HEK293T (cell line): ENCODE data around the gene SLC12A7.

Experiments used
- BHLHE40 ChIP-seq: fragments of 450-650 bp; IDR thresholded peaks from 2 replicates; pipeline ENCODE4 v1.6.1; 2016; ENCODE audit warnings: mild to moderate bottlenecking, moderate library complexity, borderline replicate concordance
- FOXK2 ChIP-seq: fragments of 450-650 bp; IDR thresholded peaks from 2 replicates; pipeline ENCODE4 v1.6.1; 2016; ENCODE audit warnings: mild to moderate bottlenecking
- FOXM1 ChIP-seq: fragments of 450-650 bp; IDR thresholded peaks from 2 replicates; pipeline ENCODE4 v1.6.1; 2017; ENCODE audit warnings: mild to moderate bottlenecking, borderline replicate concordance
- HDGF ChIP-seq: fragments of 450-650 bp; IDR thresholded peaks from 2 replicates; pipeline ENCODE4 v1.6.1; 2017; ENCODE audit warnings: antibody characterized with exemption, borderline replicate concordance
- L3MBTL2 ChIP-seq: fragments of 450-650 bp; conservative IDR thresholded peaks from 2 replicates; pipeline ENCODE4 v1.6.1; 2016; ENCODE audit warnings: mild to moderate bottlenecking
- LEF1 ChIP-seq: fragments of 450-650 bp; IDR thresholded peaks from 2 replicates; pipeline ENCODE4 v1.6.1; 2017; ENCODE audit warnings: mild to moderate bottlenecking, borderline replicate concordance
- PKNOX1 ChIP-seq: fragments of 450-650 bp; IDR thresholded peaks from 2 replicates; pipeline ENCODE4 v1.6.1; 2016
- SP1 ChIP-seq: fragments of 450-650 bp; IDR thresholded peaks from 2 replicates; pipeline ENCODE4 v1.6.1; 2017
- SUZ12 ChIP-seq: fragments of 450-650 bp; IDR thresholded peaks from 2 replicates; pipeline ENCODE4 v1.6.1; 2016; ENCODE audit warnings: mild to moderate bottlenecking
- TARDBP ChIP-seq: fragments of 450-650 bp; IDR thresholded peaks from 2 replicates; pipeline ENCODE4 v1.6.1; 2016
- ZNF384 ChIP-seq: fragments of 450-650 bp; IDR thresholded peaks from 2 replicates; pipeline ENCODE4 v1.6.1; 2016

GRCh38 chr5:1054018-1054798, 57.7 kb downstream of the SLC12A7 start:
- TF ChIP-seq L3MBTL2 = no peak
- no peak for TF ChIP-seq FOXK2
- no peak for TF ChIP-seq FOXM1
- no peak for TF ChIP-seq TARDBP
- TF ChIP-seq BHLHE40 = no peak
- TF ChIP-seq HDGF = no peak
- TF ChIP-seq SUZ12 = no peak
- TF ChIP-seq PKNOX1 = no peak
- no peak for TF ChIP-seq LEF1
- TF ChIP-seq SP1 = no peak
- TF ChIP-seq ZNF384 = no peak
